Kidney (tissue), 14 donors: Measurements from ENCODE around the gene OGDH. TPM values are rescaled to one million over a fixed set of nuclear protein-coding genes. Genes with fewer than 3 reads are reported as not detected.

Experiments used
- DNase-seq, 5 donors: peaks; one replicate each; pipeline ENCODE4 v3.0.0-alpha.2; 2013 to 2020
- FAIRE-seq: peaks from 2 replicates; lab custom pipeline; 2012; peaks lifted over from hg19 to GRCh38; lab: Jason Lieb, UNC
- H3K27ac ChIP-seq, 2 donors: one replicate each; pipeline ENCODE4 v1.7.0; 2013; ENCODE audit warnings: low read depth in 2 of 2, low read length in 2 of 2, inconsistent platforms in 1 of 2
- H3K27me3 ChIP-seq: one replicate; pipeline ENCODE4 v1.7.1; 2013; ENCODE audit warnings: low read length, inconsistent platforms; ENCODE audit not compliant: control insufficient read depth, insufficient read depth
- H3K36me3 ChIP-seq, 3 donors: one replicate each; pipeline versions ENCODE4 v1.7.0 to v1.7.1; 2013; ENCODE audit warnings: low read length in 3 of 3, control low read depth in 1 of 3, inconsistent platforms in 1 of 3; ENCODE audit not compliant: insufficient read depth in 3 of 3, control insufficient read depth in 2 of 3
- H3K4me1 ChIP-seq, 3 donors: one replicate each; pipeline versions ENCODE4 v1.7.0 to v1.7.1; 2013; ENCODE audit warnings: low read length in 3 of 3, inconsistent platforms in 1 of 3, low read depth in 1 of 3; ENCODE audit not compliant: control insufficient read depth in 2 of 3, insufficient read depth in 2 of 3
- H3K4me3 ChIP-seq, 3 donors: one replicate each; pipeline versions ENCODE4 v1.7.0 to v1.8.1; 2013; ENCODE audit warnings: low read length in 3 of 3, control low read depth in 1 of 3, inconsistent platforms in 1 of 3
- H3K9ac ChIP-seq, 3 donors: one replicate each; pipeline versions ENCODE4 v1.7.0 to v1.7.1; 2013; ENCODE audit warnings: low read length in 3 of 3, control low read depth in 1 of 3, inconsistent platforms in 1 of 3
- H3K9me3 ChIP-seq, 3 donors: one replicate each; pipeline versions ENCODE4 v1.7.0 to v1.7.1; 2013; ENCODE audit warnings: low read length in 3 of 3, control low read depth in 1 of 3, inconsistent platforms in 1 of 3; ENCODE audit not compliant: control insufficient read depth in 2 of 3, insufficient read depth in 1 of 3
- CTCF ChIP-seq: IDR thresholded peaks from 3 replicates; pipeline ENCODE4 v1.5.1; 2012; ENCODE audit warnings: mild to moderate bottlenecking, moderate library complexity, borderline replicate concordance; ENCODE audit not compliant: insufficient read depth; ENCODE audit errors: extremely low read depth
- intact Hi-C: fragments of 100-400 bp; cut with DNase I; formaldehyde crosslinking; loops from one replicate; pipeline ENCODE4 v1.11.1; 2022
- polyA plus RNA-seq: library from polyadenylated mRNA; stranded (reverse); fragments of 350-450 nt; fragmentation: Illumina TruSeq; extraction: RNeasy Lipid Tissue Mini Kit (QIAGEN cat#74804); gene quantifications from one replicate; pipeline ENCODE4 v1.2.3, GENCODE V29; 2014; ENCODE audit warnings: low read depth, low replicate concordance; ENCODE audit not compliant: insufficient read depth
- total RNA-seq: library from RNA; stranded (reverse); fragmentation: NEBNext Ultra II Directional; extraction: Animal tissue kit (Norgen Biotek cat#: 25700); gene quantifications from one replicate; pipeline ENCODE4 v1.2.1, GENCODE V29; 2021
- donor health status: control.
- donor health status: control.
- donor health status: control.
- donor health status: control.
- donor health status: control.
- donor health status: DM: yes; HTN: yes; CAD: no.
- donor health status: Normal renal cell carcinoma (clear cell type).

Gene OGDH
- total and polyA plus RNA-seq, 2 donors from 2014 or later: 108 to 132 TPM

- no peak for TF ChIP-seq CTCF
- FAIRE-seq: no peak
- Histone ChIP-seq H3K9me3 (no peaks in the 10 kb centered on the region), H3K4me1 (peaks cover 0 to 88% (median 70%) of the 10 kb centered on the region in 3 donors), H3K9ac (peak overlapping the region in 1 of 3 donors; percentile 15), H3K27ac (peak overlapping the region; percentile 56 to 84), H3K27me3 (no peaks in the 10 kb centered on the region), H3K36me3 (peaks cover 0 to 9% (median 2%) of the 10 kb centered on the region in 3 donors), H3K4me3 (no peak overlapping the region)
- no peak for DNase-seq
- intact Hi-C loops: no loop called here
Measured at GRCh38 chr7:44634839-44635591, 28.6 kb downstream of the OGDH start.

- intact Hi-C loops: no loop called here
- Histone ChIP-seq H3K9me3 (no peaks in the 10 kb centered on the region), H3K27me3 (no peaks in the 10 kb centered on the region), H3K9ac (peak overlapping the region in 1 of 3 donors; percentile 16), H3K27ac (peak overlapping the region; percentile 43 to 65), H3K4me1 (peaks cover 0 to 85% (median 70%) of the 10 kb centered on the region in 3 donors), H3K4me3 (no peak overlapping the region), H3K36me3 (peaks cover 0 to 5% (median 2%) of the 10 kb centered on the region in 3 donors)
- DNase-seq (no peak), FAIRE-seq (no peak)
- TF ChIP-seq CTCF: no peak
Measured at GRCh38 chr7:44636041-44636584, 29.7 kb downstream of the OGDH start.

GRCh38 chr7:44636926-44637325 lies 30.5 kb downstream of the OGDH start:
- H3K36me3 ChIP-seq: peaks cover 0 to 5% (median 2%) of the 10 kb centered on the region in 3 donors
- peak overlapping the region in 1 of 2 donors; percentile 65 for H3K27ac ChIP-seq
- H3K4me3 ChIP-seq: no peak overlapping the region
- H3K9ac ChIP-seq: no peak overlapping the region
- DNase-seq: no peak
- H3K27me3 ChIP-seq: no peaks in the 10 kb centered on the region
- no peak for TF ChIP-seq CTCF
- H3K4me1 ChIP-seq: peaks cover 0 to 77% (median 67%) of the 10 kb centered on the region in 3 donors
- intact Hi-C loops: no loop called here
- H3K9me3 ChIP-seq: no peaks in the 10 kb centered on the region
- FAIRE-seq: no peak
